ENCODE measurements around the gene RANBP10. TPM values are rescaled to one million over a fixed set of nuclear protein-coding genes. Genes with fewer than 3 reads are reported as not detected.

RANBP10 gene
- polyA plus RNA-seq, 2 of the 4 experiments (the other 2 are of a cell fraction), result 7.5 to 9.8 TPM

DNA sequence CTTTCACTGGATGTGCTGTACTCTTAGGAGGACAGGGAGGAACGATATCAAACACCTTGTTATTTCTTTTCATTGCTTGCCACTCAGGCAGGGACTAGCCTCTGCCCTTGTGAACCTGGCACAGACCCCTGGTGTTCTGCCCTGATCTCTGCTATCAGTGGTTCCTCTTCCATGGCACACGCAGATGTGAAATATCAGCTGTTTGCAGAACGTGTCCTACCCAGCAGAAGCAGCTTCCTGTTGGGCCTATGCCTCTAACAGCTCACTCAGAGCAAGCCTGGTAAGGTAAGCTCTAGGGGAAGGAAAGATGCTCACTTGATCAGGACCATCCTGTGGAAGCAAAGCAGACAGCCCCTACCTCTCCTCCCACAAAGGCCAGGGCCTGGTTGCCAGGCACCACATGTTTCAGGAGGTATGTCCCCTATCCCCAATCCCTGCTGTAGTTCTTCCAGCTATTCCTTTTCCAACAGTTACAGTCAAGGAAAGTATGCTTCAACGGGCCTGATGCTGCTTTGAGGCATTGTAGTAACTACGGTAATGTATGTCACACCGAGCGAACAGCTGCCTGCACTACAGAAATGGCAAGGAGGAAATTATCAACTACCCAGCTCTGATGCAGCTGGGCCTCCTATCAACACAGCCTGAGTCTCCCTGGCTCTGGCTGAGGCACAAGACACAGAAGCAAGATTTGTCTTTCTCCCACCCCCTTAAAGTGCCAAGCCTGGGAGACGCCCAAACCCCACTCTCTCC is 46.0 kb downstream of the RANBP10 start (continued):
- TF ChIP-seq, protein P1, sequence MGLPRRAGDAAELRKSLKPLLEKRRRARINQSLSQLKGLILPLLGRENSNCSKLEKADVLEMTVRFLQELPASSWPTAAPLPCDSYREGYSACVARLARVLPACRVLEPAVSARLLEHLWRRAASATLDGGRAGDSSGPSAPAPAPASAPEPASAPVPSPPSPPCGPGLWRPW (IDR thresholded peaks at IDR 0.05), result no peak
- TF ChIP-seq, protein P2, sequence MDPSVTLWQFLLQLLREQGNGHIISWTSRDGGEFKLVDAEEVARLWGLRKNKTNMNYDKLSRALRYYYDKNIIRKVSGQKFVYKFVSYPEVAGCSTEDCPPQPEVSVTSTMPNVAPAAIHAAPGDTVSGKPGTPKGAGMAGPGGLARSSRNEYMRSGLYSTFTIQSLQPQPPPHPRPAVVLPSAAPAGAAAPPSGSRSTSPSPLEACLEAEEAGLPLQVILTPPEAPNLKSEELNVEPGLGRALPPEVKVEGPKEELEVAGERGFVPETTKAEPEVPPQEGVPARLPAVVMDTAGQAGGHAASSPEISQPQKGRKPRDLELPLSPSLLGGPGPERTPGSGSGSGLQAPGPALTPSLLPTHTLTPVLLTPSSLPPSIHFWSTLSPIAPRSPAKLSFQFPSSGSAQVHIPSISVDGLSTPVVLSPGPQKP (IDR thresholded peaks at IDR 0.05; ENCODE audit: low read depth, low read length), result no peak
- TF ChIP-seq, protein P3, sequence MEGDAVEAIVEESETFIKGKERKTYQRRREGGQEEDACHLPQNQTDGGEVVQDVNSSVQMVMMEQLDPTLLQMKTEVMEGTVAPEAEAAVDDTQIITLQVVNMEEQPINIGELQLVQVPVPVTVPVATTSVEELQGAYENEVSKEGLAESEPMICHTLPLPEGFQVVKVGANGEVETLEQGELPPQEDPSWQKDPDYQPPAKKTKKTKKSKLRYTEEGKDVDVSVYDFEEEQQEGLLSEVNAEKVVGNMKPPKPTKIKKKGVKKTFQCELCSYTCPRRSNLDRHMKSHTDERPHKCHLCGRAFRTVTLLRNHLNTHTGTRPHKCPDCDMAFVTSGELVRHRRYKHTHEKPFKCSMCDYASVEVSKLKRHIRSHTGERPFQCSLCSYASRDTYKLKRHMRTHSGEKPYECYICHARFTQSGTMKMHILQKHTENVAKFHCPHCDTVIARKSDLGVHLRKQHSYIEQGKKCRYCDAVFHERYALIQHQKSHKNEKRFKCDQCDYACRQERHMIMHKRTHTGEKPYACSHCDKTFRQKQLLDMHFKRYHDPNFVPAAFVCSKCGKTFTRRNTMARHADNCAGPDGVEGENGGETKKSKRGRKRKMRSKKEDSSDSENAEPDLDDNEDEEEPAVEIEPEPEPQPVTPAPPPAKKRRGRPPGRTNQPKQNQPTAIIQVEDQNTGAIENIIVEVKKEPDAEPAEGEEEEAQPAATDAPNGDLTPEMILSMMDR (IDR thresholded peaks at IDR 0.05), result no peak
- no peak for TF ChIP-seq CBX2 (IDR thresholded peaks at IDR 0.05; ENCODE audit: borderline replicate concordance, low read depth)
- no peak for TF ChIP-seq RARB (CRISPR knock-in tag; IDR thresholded peaks at IDR 0.05)

DNA sequence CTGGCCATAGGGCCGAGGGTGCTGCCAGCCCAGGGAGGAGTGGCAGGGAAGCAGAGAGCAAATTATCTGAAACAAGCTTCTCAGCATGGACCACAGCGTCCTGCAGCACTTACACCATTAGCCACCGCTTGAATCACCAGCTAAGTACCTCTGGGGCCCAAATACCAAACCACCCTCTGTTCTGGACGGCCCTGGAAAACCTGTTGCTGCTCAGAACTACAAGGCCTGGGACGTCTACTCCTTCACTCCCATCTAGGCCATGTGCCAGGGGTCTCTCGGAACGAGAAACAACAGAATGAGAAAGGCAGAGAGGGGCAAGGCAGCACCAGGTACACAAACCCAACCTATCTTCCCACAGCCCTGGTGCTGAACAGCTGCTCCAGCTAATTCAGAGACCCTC is 47.4 kb downstream of the RANBP10 start:
- TF ChIP-seq, protein P4, sequence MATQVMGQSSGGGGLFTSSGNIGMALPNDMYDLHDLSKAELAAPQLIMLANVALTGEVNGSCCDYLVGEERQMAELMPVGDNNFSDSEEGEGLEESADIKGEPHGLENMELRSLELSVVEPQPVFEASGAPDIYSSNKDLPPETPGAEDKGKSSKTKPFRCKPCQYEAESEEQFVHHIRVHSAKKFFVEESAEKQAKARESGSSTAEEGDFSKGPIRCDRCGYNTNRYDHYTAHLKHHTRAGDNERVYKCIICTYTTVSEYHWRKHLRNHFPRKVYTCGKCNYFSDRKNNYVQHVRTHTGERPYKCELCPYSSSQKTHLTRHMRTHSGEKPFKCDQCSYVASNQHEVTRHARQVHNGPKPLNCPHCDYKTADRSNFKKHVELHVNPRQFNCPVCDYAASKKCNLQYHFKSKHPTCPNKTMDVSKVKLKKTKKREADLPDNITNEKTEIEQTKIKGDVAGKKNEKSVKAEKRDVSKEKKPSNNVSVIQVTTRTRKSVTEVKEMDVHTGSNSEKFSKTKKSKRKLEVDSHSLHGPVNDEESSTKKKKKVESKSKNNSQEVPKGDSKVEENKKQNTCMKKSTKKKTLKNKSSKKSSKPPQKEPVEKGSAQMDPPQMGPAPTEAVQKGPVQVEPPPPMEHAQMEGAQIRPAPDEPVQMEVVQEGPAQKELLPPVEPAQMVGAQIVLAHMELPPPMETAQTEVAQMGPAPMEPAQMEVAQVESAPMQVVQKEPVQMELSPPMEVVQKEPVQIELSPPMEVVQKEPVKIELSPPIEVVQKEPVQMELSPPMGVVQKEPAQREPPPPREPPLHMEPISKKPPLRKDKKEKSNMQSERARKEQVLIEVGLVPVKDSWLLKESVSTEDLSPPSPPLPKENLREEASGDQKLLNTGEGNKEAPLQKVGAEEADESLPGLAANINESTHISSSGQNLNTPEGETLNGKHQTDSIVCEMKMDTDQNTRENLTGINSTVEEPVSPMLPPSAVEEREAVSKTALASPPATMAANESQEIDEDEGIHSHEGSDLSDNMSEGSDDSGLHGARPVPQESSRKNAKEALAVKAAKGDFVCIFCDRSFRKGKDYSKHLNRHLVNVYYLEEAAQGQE (IDR thresholded peaks at IDR 0.05), result no peak
- TF ChIP-seq ZFP36 (IDR thresholded peaks at IDR 0.05; ENCODE audit: borderline replicate concordance, partially characterized antibody), result no peak
- TF ChIP-seq, protein P5, sequence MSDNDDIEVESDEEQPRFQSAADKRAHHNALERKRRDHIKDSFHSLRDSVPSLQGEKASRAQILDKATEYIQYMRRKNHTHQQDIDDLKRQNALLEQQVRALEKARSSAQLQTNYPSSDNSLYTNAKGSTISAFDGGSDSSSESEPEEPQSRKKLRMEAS (IDR thresholded peaks at IDR 0.05), result no peak
- TF ChIP-seq EP300 (IDR thresholded peaks at IDR 0.05), result no peak
- TF ChIP-seq BHLHE40 (IDR thresholded peaks at IDR 0.05; ENCODE audit: low read depth, low read length), result no peak
- TF ChIP-seq, protein P6, sequence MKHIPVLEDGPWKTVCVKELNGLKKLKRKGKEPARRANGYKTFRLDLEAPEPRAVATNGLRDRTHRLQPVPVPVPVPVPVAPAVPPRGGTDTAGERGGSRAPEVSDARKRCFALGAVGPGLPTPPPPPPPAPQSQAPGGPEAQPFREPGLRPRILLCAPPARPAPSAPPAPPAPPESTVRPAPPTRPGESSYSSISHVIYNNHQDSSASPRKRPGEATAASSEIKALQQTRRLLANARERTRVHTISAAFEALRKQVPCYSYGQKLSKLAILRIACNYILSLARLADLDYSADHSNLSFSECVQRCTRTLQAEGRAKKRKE (CRISPR knock-in tag; IDR thresholded peaks at IDR 0.05; ENCODE audit: low read depth), result no peak
- TF ChIP-seq EHMT2 (IDR thresholded peaks at IDR 0.05; ENCODE audit: low read depth), result no peak
- TF ChIP-seq, protein P7, sequence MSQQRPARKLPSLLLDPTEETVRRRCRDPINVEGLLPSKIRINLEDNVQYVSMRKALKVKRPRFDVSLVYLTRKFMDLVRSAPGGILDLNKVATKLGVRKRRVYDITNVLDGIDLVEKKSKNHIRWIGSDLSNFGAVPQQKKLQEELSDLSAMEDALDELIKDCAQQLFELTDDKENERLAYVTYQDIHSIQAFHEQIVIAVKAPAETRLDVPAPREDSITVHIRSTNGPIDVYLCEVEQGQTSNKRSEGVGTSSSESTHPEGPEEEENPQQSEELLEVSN (IDR thresholded peaks at IDR 0.05; ENCODE audit: borderline replicate concordance, low read depth), result no peak
- no peak for TF ChIP-seq RNF2 (IDR thresholded peaks at IDR 0.05; ENCODE audit: borderline replicate concordance, low read depth)
- ChIA-PET POLR2A (no interaction called here), CTCF (interaction anchor here (1.1 kb wide), 1 partner anchor 91 kb away, joined by 3 read pairs; no protein-coding TSS in a partner anchor)
- H3K4me2 ChIP-seq, result no peak overlapping the region
- H3K4me1 ChIP-seq, result no peaks in the 10 kb centered on the region
- H3K4me3 ChIP-seq, result no peak overlapping the region
- FAIRE-seq (no peak), DNase-seq (ENCODE audit: low read depth in 1 of 2, low spot score in 1 of 2) (no peak), ATAC-seq (no peak)
- no peaks in the 10 kb centered on the region for H3K9me3 ChIP-seq
- H3K27ac ChIP-seq, result no peak overlapping the region
- 82% methylated on average over 7 of the region's 7 CpGs for WGBS (ENCODE audit: missing lambda C conversion rate)

Data from A549 (cell line).